A673 (cell line): ENCODE results near the gene FADS3. TPM values are rescaled to one million over a fixed set of nuclear protein-coding genes. Genes with fewer than 3 reads are reported as not detected.

Source experiments
- BruUV-seq: library from RNA; stranded (reverse); fragments of 400-500 nt; replicated peaks from 2 replicates; lab custom pipeline; 2021; lab: Mats Ljungman, UMichigan
- CTCF ChIA-PET: fragments of 300-600 bp; sonication (Branson Sonifier 250); formaldehyde crosslinking; loops from one replicate; lab custom pipeline; 2022; ENCODE audit warnings: antibody characterized with exemption; lab: Charles Lee
- POLR2A ChIA-PET: fragments of 300-600 bp; sonication (Branson Sonifier 250); formaldehyde crosslinking; loops from one replicate; lab custom pipeline; 2022; ENCODE audit warnings: antibody characterized with exemption; ENCODE audit not compliant: low non-redundant PET; lab: Charles Lee
- DNase-seq: peaks from one replicate; pipeline ENCODE4 v3.0.0-alpha.2; 2015; ENCODE audit warnings: low spot score
- H3K27ac ChIP-seq: fragments of 200-600 bp; sonication (generic); 2 replicates; pipeline ENCODE4 v1.5.1; 2016; ENCODE audit warnings: mixed run types, low read depth, mild to moderate bottlenecking, mixed read lengths, antibody characterized with exemption, low read length; ENCODE audit not compliant: poor library complexity, severe bottlenecking
- H3K27me3 ChIP-seq: fragments of 200-600 bp; sonication (generic); replicated peaks from 2 replicates; pipeline ENCODE4 v1.6.1; 2017; ENCODE audit warnings: mixed run types, low read depth, mild to moderate bottlenecking, mixed read lengths, antibody characterized with exemption, low read length; ENCODE audit not compliant: insufficient read depth, poor library complexity
- H3K36me3 ChIP-seq: fragments of 200-600 bp; sonication (generic); 2 replicates; pipeline ENCODE4 v1.6.1; 2016; ENCODE audit warnings: mixed run types, mild to moderate bottlenecking, mixed read lengths, antibody characterized with exemption, low read length; ENCODE audit not compliant: insufficient read depth, poor library complexity, severe bottlenecking
- H3K4me1 ChIP-seq: fragments of 200-600 bp; sonication (generic); 2 replicates; pipeline ENCODE4 v1.6.1; 2017; ENCODE audit warnings: mixed run types, mild to moderate bottlenecking, mixed read lengths, antibody characterized with exemption, low read length; ENCODE audit not compliant: insufficient read depth, poor library complexity, severe bottlenecking
- H3K4me3 ChIP-seq: fragments of 200-600 bp; sonication (generic); 2 replicates; pipeline ENCODE4 v1.5.1; 2016; ENCODE audit warnings: low read depth, mixed run types, mild to moderate bottlenecking, mixed read lengths, low read length; ENCODE audit not compliant: poor library complexity, severe bottlenecking
- H3K9me3 ChIP-seq: fragments of 200-600 bp; sonication (generic); 2 replicates; pipeline ENCODE4 v1.6.1; 2016; ENCODE audit warnings: mixed run types, low read depth, mild to moderate bottlenecking, mixed read lengths, antibody characterized with exemption, low read length; ENCODE audit not compliant: poor library complexity, severe bottlenecking
- EZH2 ChIP-seq: fragments of 200-600 bp; sonication (generic); IDR thresholded peaks from 2 replicates; pipeline ENCODE4 v1.6.1; 2017; ENCODE audit warnings: borderline replicate concordance, low read depth, mild to moderate bottlenecking, mixed read lengths, antibody characterized with exemption, low read length; ENCODE audit not compliant: poor library complexity, severe bottlenecking
- intact Hi-C: fragments of 100-400 bp; cut with micrococcal nuclease; formaldehyde crosslinking; loops from one replicate; pipeline ENCODE4 v1.10.0; 2022; ENCODE audit not compliant: unreplicated experiment
- total RNA-seq: library from RNA; stranded (reverse); gene quantifications from 2 replicates; pipeline ENCODE4 v1.2.3, GENCODE V29; 2021
- TF ChIP-seq, protein P1 (sequence below): fragments of 300-800, 200-600 bp; sonication (generic); conservative IDR thresholded peaks from 2 replicates; pipeline ENCODE4 v1.5.1; 2017; ENCODE audit warnings: low read depth, mild to moderate bottlenecking, antibody characterized with exemption, low read length, moderate library complexity, mixed read lengths

The FADS3 gene
- total RNA-seq, 1 experiment from 2014 or later, result 23.3 TPM

DNA sequence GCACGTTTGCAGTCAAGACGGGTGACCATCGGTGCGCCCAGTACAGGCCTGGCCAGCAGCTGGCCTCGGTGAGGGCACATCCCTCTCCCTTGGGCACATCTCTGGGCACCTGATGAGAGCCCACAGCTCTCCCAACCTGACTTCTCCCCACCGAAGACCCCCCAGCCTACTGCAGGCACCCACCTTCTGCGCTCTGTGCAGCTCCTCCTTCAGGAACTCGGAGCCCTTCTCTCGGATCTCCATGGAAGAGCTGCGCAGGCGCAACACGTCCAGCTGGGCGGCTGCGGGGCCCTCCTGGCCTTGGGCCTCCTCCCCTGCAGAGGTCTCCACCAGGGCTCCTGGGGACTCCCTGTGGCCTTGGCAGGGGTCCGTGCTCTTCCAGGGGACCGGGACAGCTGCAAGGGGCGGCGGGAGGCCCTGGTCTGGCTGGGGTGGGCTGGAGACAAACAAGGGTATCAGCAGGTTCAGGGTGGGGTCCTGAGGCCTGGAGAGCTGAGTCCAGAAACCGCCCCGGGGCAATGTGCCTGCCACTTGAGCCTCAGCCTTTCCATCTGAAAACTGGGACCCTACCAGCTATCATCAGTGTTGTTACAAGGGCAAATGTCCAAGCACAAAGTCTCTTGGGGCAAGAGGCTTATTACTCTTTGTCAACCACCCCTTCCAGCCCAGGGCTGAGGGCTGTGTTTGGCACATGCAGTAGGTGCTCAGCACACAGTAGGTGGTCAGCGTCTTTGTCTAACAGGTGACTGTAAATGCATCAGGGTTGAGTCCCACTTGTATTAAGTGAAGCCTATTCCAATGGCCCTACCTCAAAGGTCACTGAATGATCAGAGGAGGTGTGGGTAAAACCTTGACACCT is 16.8 kb upstream of the FADS3 start:
- ChIA-PET POLR2A (no interaction called here), CTCF (interaction anchor here (1.3 to 1.9 kb wide), 2 partner anchors 9 to 10 kb away, joined by 4 to 8 read pairs; no protein-coding TSS in a partner anchor)
- DNase-seq, result no peak
- Histone ChIP-seq H3K4me1 (no peaks in the 10 kb centered on the region), H3K4me3 (no peak overlapping the region), H3K27ac (no peak overlapping the region), H3K36me3 (peaks cover 5% of the 10 kb centered on the region), H3K9me3 (no peaks in the 10 kb centered on the region), H3K27me3 (no peaks in the 10 kb centered on the region)
- intact Hi-C loops, result no loop called here
- TF ChIP-seq, protein P1, sequence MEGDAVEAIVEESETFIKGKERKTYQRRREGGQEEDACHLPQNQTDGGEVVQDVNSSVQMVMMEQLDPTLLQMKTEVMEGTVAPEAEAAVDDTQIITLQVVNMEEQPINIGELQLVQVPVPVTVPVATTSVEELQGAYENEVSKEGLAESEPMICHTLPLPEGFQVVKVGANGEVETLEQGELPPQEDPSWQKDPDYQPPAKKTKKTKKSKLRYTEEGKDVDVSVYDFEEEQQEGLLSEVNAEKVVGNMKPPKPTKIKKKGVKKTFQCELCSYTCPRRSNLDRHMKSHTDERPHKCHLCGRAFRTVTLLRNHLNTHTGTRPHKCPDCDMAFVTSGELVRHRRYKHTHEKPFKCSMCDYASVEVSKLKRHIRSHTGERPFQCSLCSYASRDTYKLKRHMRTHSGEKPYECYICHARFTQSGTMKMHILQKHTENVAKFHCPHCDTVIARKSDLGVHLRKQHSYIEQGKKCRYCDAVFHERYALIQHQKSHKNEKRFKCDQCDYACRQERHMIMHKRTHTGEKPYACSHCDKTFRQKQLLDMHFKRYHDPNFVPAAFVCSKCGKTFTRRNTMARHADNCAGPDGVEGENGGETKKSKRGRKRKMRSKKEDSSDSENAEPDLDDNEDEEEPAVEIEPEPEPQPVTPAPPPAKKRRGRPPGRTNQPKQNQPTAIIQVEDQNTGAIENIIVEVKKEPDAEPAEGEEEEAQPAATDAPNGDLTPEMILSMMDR, result no peak
- TF ChIP-seq EZH2, result no peak
- no TSS peak for BruUV-seq

DNA sequence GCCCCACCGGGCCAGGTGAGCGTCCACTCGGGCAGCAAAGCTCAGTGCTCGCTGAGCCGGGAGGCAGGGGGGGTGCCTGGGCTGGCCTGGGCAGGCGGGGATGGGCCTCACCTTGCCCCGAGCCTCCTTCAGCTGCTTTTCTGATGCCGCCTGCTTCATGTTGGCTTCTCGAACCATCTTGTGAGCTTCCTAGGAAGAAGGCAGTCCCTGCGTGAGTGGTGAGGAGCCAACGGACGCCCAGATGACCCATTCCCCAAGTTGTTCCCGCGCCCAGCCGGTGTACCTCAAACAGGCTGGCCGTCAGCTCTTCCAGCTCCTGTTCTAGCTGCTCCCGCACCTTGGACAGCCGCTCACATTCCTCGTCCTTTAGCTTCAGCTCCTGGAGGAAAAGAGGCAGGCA is 15.9 kb upstream of the FADS3 start:
- TF ChIP-seq, protein P1, result no peak
- TF ChIP-seq EZH2, result no peak
- Histone ChIP-seq H3K4me1 (no peaks in the 10 kb centered on the region), H3K4me3 (no peak overlapping the region), H3K9me3 (no peaks in the 10 kb centered on the region), H3K36me3 (peaks cover 5% of the 10 kb centered on the region), H3K27ac (no peak overlapping the region), H3K27me3 (no peaks in the 10 kb centered on the region)
- intact Hi-C loops, result no loop called here
- POLR2A ChIA-PET, result no interaction called here
- DNase-seq, result no peak
- BruUV-seq, result no TSS peak
- CTCF ChIA-PET, result interaction anchor here (1.0 to 1.9 kb wide), 3 partner anchors 8 to 41 kb away, joined by 3 to 8 read pairs (median 4); no protein-coding TSS in a partner anchor

DNA sequence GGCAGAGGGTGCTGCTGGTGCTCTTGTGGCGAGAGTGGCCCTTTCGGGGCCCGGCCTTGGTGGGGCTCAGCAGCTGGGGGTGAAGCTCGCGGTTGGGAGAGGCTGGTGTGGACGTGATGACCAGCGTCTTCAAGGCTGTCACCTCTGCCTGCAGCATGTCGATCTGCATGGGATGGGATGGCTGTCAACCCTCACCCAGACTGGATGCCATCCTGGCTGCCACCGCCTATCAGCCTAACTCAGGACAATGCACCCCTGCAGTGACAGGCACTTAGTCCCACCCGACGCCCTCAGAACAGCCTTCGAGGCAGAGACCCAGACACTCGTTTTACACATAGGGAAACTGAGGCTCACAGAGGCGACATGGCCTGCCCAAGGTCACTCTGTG is 15.2 kb upstream of the FADS3 start:
- ChIA-PET CTCF (interaction anchor here (1.0 kb wide), 1 partner anchor 41 kb away, joined by 3 read pairs; no protein-coding TSS in a partner anchor), POLR2A (no interaction called here)
- DNase-seq, result no peak
- intact Hi-C loops, result no loop called here
- no peak overlapping the region for H3K4me3 ChIP-seq
- no TSS peak for BruUV-seq
- no peak overlapping the region for H3K27ac ChIP-seq
- H3K27me3 ChIP-seq, result no peaks in the 10 kb centered on the region
- H3K9me3 ChIP-seq, result no peaks in the 10 kb centered on the region
- no peaks in the 10 kb centered on the region for H3K4me1 ChIP-seq
- peaks cover 5% of the 10 kb centered on the region for H3K36me3 ChIP-seq
- no peak for TF ChIP-seq EZH2
- TF ChIP-seq, protein P1, result no peak
